Breast epithelium (tissue), 4 donors: ENCODE measurements around the gene TSSC4. TPM values are rescaled to one million over a fixed set of nuclear protein-coding genes. Genes with fewer than 3 reads are reported as not detected.

Source experiments
- DNase-seq, 2 donors: peaks; one replicate each; pipeline ENCODE4 v3.0.0-alpha.2; 2019; ENCODE audit warnings: low spot score in 2 of 2
- H3K27ac ChIP-seq, 2 donors: fragments of 200-600 bp; sonication (generic) in 1 of 2; one replicate each; pipeline ENCODE4 v1.5.1; 2016 to 2019; ENCODE audit warnings: mild to moderate bottlenecking in 1 of 2
- H3K27me3 ChIP-seq, 2 donors: fragments of 200-600 bp; sonication (generic) in 1 of 2; one replicate each; pipeline versions ENCODE4 v1.5.1 to v1.6.0; 2017 to 2019; ENCODE audit warnings: control low read depth in 1 of 2, mild to moderate bottlenecking in 1 of 2
- H3K36me3 ChIP-seq: fragments of 200-600 bp; one replicate; pipeline ENCODE4 v1.5.1; 2019
- H3K4me1 ChIP-seq, 2 donors: fragments of 200-600 bp; sonication (generic); one replicate each; pipeline ENCODE4 v1.5.1; 2016 to 2019; ENCODE audit warnings: control low read depth in 1 of 2
- H3K4me3 ChIP-seq, 3 donors: fragments of 200-600 bp; sonication (generic); 1 replicate in 2 of 3; 2 replicates in 1 of 3; pipeline ENCODE4 v1.5.1; 2016 to 2019; ENCODE audit warnings: mild to moderate bottlenecking in 3 of 3, moderate library complexity in 2 of 3
- H3K9me3 ChIP-seq, 2 donors: fragments of 200-600 bp; sonication (generic) in 1 of 2; one replicate each; pipeline ENCODE4 v1.5.1; 2016 to 2019; ENCODE audit warnings: control low read depth in 1 of 2
- POLR2A ChIP-seq: fragments of 450-650 bp; IDR thresholded peaks from one replicate; pipeline ENCODE4 v1.6.1; 2016; ENCODE audit warnings: antibody characterized with exemption, mild to moderate bottlenecking, moderate library complexity
- POLR2AphosphoS5 ChIP-seq, 3 donors: sonication (generic); formaldehyde crosslinking; IDR thresholded peaks; one replicate each; pipeline ENCODE4 v1.6.1; 2017; ENCODE audit warnings: antibody characterized with exemption in 3 of 3
- intact Hi-C: fragments of 100-400 bp; cut with DNase I; formaldehyde crosslinking; loops from one replicate; pipeline ENCODE4 v1.15.1; 2023; ENCODE audit warnings: low total_unique reads
- total RNA-seq, 3 donors: library from RNA; depleted of rRNA; stranded (reverse); fragments of >200 nt; gene quantifications; one replicate each; pipeline ENCODE4 v1.1.0, GENCODE V29; 2016
- TF ChIP-seq, protein P1 (sequence below), 3 donors: fragments of 450-650 bp; IDR thresholded peaks; one replicate each; pipeline ENCODE4 v1.5.1; 2016 to 2017; ENCODE audit warnings: antibody characterized with exemption in 3 of 3, mild to moderate bottlenecking in 3 of 3, moderate library complexity in 3 of 3

TSSC4 gene
- total RNA-seq, 3 donors from 2014 or later: 36.8 to 44.9 (median 37.2) TPM

DNA sequence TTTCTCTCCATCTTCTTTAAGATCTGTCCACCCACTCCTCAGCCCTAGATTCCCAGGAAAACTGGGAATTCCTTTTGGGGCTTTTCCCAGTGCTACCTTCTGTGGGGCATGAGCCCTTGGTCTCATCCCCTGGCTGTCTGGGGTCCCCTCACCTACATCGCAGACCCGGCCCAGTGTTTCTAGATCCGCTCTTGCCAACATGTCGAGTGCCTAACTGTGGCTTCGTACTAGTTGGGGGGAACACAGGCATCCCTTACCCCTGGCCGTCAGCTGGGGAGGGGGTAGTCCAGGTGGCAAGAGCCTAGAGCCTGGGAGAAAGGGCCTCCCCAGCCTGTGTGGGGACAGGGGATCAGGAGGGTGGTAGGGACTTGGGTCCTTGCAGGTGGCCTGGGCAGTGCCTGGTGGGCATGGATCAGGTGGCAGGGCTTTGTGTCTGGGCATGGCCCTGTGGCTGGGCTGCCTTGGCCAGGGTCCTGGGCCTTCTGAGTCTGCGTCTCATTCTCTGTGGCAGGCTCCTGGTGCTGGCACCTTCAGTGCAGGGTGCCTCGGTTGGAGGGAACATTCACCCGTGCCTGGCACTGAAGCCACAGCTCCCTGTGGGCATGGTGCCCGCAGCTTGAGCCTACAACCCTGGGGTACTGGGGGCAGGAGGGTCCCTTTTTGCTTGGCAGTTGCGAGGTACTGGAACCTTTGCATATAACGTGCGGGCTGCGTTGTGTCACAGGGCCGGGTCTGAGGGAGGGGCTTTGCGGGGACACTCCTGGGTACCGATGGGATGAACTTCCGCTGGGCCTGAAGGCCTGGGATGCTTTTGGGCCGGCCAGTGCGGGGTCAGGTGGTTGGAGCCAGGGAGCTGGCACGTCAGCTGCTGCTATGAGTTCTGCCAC, 48.4 kb downstream of the TSSC4 start:
- TF ChIP-seq POLR2A (no peak), POLR2AphosphoS5 (IDR thresholded peaks at IDR 0.05) (no peak)
- TF ChIP-seq, protein P1, sequence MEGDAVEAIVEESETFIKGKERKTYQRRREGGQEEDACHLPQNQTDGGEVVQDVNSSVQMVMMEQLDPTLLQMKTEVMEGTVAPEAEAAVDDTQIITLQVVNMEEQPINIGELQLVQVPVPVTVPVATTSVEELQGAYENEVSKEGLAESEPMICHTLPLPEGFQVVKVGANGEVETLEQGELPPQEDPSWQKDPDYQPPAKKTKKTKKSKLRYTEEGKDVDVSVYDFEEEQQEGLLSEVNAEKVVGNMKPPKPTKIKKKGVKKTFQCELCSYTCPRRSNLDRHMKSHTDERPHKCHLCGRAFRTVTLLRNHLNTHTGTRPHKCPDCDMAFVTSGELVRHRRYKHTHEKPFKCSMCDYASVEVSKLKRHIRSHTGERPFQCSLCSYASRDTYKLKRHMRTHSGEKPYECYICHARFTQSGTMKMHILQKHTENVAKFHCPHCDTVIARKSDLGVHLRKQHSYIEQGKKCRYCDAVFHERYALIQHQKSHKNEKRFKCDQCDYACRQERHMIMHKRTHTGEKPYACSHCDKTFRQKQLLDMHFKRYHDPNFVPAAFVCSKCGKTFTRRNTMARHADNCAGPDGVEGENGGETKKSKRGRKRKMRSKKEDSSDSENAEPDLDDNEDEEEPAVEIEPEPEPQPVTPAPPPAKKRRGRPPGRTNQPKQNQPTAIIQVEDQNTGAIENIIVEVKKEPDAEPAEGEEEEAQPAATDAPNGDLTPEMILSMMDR (IDR thresholded peaks at IDR 0.05): no peak
- H3K9me3 ChIP-seq: no peaks in the 10 kb centered on the region
- no peaks in the 10 kb centered on the region for H3K4me1 ChIP-seq
- no peaks in the 10 kb centered on the region for H3K36me3 ChIP-seq
- no peak for DNase-seq
- H3K4me3 ChIP-seq: no peak overlapping the region
- H3K27me3 ChIP-seq: no peaks in the 10 kb centered on the region
- intact Hi-C loops: no loop called here
- no peak overlapping the region for H3K27ac ChIP-seq

DNA sequence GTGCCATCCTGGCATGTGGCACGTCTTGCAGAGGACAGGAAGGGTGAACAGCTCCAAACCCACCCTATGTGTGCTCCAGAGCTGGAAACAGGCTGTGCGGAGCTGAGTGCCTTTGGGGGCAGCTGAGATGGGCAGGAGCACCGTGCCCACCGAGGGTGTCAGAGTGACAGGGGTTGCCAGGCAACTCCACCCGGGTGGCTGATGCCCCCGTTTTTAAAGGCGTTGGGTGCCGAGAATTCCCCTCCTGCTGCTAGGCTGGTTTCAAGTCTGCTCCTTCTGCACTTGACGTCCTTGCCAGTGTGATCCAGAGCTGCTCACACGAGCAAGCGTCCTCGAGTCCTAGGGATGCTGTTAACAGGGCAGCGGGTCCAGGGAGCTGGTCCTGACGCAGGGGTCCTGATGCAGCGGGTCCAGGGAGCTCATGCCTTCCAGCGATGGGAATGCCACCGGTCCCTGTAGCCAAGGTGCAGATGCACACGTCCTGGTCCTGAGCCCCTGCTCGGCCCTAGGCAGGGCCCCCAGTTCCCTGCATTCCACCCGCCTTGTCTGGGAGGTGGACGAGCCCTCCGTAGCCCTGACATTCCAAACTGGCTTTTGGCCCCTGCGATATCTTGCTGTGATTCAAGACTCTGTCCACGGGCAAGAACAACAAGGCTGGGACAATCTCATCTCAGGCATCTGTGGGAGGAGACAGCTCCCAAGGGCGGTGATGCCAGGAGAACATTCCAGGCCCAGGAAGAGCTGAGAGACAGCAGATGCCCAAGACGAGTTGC, 49.2 kb downstream of the TSSC4 start:
- Histone ChIP-seq H3K4me3 (no peak overlapping the region), H3K9me3 (no peaks in the 10 kb centered on the region), H3K27ac (no peak overlapping the region), H3K36me3 (no peaks in the 10 kb centered on the region), H3K27me3 (no peaks in the 10 kb centered on the region), H3K4me1 (no peaks in the 10 kb centered on the region)
- intact Hi-C loops: no loop called here
- no peak for DNase-seq
- TF ChIP-seq, protein P1 (IDR thresholded peaks at IDR 0.05): no peak
- TF ChIP-seq POLR2AphosphoS5 (IDR thresholded peaks at IDR 0.05): no peak
- no peak for TF ChIP-seq POLR2A

DNA sequence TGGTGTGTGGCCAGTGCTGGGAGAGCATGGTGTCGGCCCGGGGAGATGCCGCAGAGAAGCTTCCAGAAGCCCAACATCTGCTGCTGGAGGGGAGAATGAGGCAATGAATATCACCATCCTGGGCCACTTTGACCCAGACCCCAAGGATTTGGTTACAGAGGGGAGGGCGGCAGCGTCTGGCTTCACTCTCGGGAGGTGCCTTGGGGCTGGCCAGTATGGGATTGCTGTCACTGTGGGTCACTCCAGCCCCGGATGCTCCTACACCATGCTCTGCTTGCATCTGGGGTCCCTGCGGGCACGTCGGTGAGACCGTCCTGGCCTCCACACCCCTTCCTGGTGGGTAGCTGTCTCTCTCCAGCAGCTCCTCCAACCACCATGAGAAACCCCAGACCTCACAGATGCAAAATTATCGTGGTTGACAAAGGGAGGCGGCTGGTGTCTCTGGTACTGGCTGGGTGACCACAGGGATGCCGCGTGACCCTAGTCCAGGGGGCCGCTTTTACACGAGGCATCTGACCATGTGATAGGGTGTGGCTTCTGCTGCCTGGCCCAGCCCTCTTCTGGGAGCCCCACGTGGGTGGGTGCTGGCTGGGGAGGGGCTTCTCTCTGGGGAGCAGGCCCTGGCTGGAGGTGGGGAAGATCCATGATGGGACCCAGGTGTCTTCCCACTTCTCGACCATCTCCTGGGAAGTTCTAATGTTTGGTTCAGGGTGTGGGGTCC, 49.9 kb downstream of the TSSC4 start:
- no peak overlapping the region for H3K27ac ChIP-seq
- no peak for DNase-seq
- no peaks in the 10 kb centered on the region for H3K27me3 ChIP-seq
- no peaks in the 10 kb centered on the region for H3K36me3 ChIP-seq
- intact Hi-C loops: no loop called here
- H3K9me3 ChIP-seq: no peaks in the 10 kb centered on the region
- no peaks in the 10 kb centered on the region for H3K4me1 ChIP-seq
- TF ChIP-seq POLR2AphosphoS5 (IDR thresholded peaks at IDR 0.05): no peak
- TF ChIP-seq POLR2A: no peak
- TF ChIP-seq, protein P1 (IDR thresholded peaks at IDR 0.05): no peak
- no peak overlapping the region for H3K4me3 ChIP-seq

DNA sequence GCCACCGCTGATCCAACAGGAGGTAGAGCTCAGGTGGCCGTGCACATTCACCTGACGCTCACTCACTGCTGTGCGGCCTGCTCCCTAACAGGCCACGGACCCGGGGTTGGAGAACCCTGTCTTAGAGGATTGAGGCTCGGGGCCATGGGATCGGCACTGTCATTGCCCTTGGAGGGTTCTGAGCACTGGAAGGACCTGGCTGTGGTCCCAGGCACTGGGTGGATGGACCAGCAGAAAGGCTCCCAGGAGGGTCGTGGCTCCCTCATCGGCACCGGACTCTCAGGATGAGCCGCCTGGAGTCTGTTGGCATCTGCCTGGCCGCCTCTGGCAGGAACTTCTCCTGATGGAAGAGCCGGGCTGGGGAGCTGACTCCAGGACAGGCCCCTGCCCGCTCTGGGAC, 50.8 kb downstream of the TSSC4 start:
- Histone ChIP-seq H3K4me1 (no peaks in the 10 kb centered on the region), H3K9me3 (no peaks in the 10 kb centered on the region), H3K36me3 (no peaks in the 10 kb centered on the region), H3K27me3 (no peaks in the 10 kb centered on the region), H3K4me3 (no peak overlapping the region), H3K27ac (no peak overlapping the region)
- intact Hi-C loops: no loop called here
- TF ChIP-seq, protein P1 (IDR thresholded peaks at IDR 0.05): no peak
- TF ChIP-seq POLR2A (no peak), POLR2AphosphoS5 (IDR thresholded peaks at IDR 0.05) (no peak)
- no peak for DNase-seq
